Measurements from ENCODE around the gene CYBRD1.

Gene CYBRD1

GRCh38 chr2:171600126-171600525 is 77.9 kb downstream of the CYBRD1 start:
- TF ChIP-seq, protein P1, sequence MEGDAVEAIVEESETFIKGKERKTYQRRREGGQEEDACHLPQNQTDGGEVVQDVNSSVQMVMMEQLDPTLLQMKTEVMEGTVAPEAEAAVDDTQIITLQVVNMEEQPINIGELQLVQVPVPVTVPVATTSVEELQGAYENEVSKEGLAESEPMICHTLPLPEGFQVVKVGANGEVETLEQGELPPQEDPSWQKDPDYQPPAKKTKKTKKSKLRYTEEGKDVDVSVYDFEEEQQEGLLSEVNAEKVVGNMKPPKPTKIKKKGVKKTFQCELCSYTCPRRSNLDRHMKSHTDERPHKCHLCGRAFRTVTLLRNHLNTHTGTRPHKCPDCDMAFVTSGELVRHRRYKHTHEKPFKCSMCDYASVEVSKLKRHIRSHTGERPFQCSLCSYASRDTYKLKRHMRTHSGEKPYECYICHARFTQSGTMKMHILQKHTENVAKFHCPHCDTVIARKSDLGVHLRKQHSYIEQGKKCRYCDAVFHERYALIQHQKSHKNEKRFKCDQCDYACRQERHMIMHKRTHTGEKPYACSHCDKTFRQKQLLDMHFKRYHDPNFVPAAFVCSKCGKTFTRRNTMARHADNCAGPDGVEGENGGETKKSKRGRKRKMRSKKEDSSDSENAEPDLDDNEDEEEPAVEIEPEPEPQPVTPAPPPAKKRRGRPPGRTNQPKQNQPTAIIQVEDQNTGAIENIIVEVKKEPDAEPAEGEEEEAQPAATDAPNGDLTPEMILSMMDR (conservative IDR thresholded peaks at IDR 0.05): no peak

DNA sequence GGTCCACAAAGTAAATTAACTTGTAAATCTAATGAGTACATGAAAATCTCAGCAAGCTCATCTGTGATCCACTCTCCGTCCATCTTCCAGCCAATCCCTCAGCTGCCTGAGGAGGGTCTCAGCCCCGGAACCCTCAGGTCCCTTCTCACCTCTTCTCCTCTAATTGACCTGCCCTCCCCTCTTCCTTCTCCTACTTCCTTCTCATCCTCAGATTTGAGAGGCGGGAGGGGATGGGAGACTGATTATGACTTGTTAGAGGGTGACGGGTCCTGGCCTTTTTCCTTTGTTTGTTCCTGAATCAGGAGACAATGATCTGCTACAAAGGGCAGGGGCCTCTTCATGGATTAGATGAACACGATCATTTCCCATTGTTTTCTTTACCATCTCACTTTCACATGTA is 80.1 kb downstream of the CYBRD1 start:
- TF ChIP-seq, protein P1 (conservative IDR thresholded peaks at IDR 0.05): no peak
- H3K27ac ChIP-seq: no peak overlapping the region

More at GRCh38 chr2:171600126-171600525, 77.9 kb downstream of the CYBRD1 start:
- no peak overlapping the region for H3K27ac ChIP-seq

All from VCaP (cell line).